SU-DHL-6 (cell line): ENCODE data around the gene OR4K17.
"Not testable (repeated sequence)": the region's sequence is repeated elsewhere in the genome, so short reads cannot be mapped to it uniquely, and the experiment has no call there.

Experiments
- H2AFZ ChIP-seq: fragments of 200-600 bp; sonication (generic); 2 replicates; pipeline ENCODE4 v1.6.1; 2014; ENCODE audit warnings: low read depth, mild to moderate bottlenecking, moderate library complexity, mixed read lengths, antibody characterized with exemption, low read length; ENCODE audit not compliant: severe bottlenecking
- H3F3A ChIP-seq: fragments of 200-600 bp; shearing (Covaris generic); 2 replicates; pipeline ENCODE4 v1.6.0; 2016; ENCODE audit warnings: antibody characterized with exemption, mild to moderate bottlenecking; ENCODE audit not compliant: insufficient read depth
- H3K27ac ChIP-seq: fragments of 200-600 bp; sonication (generic); 2 replicates; pipeline ENCODE4 v1.5.1; 2016; ENCODE audit warnings: low read depth, mild to moderate bottlenecking, low read length, moderate library complexity, mixed read lengths
- H3K27me3 ChIP-seq: fragments of 200-600 bp; sonication (generic), shearing (Covaris generic); 2 replicates; pipeline ENCODE4 v1.6.0; 2014; ENCODE audit warnings: mild to moderate bottlenecking, low read length
- H3K36me3 ChIP-seq: fragments of 200-600 bp; sonication (generic); 2 replicates; pipeline ENCODE4 v1.6.1; 2014; ENCODE audit warnings: mild to moderate bottlenecking, low read length, mixed read lengths
- H3K4me2 ChIP-seq: fragments of 300-600, 200-600 bp; shearing (Covaris generic), sonication (generic); 2 replicates; pipeline ENCODE4 v1.6.0; 2014; ENCODE audit warnings: low read length, low read depth, mild to moderate bottlenecking; ENCODE audit not compliant: poor library complexity, severe bottlenecking
- H3K4me3 ChIP-seq: fragments of 200-600 bp; sonication (generic); 2 replicates; pipeline ENCODE4 v1.5.1; 2014; ENCODE audit warnings: antibody characterized with exemption, low read length, mild to moderate bottlenecking, mixed read lengths; ENCODE audit not compliant: insufficient read depth, poor library complexity, severe bottlenecking
- H3K79me2 ChIP-seq: fragments of 200-600 bp; sonication (generic); 2 replicates; pipeline ENCODE4 v1.6.1; 2014; ENCODE audit warnings: mild to moderate bottlenecking, low read length, moderate library complexity; ENCODE audit not compliant: insufficient read depth
- H3K9ac ChIP-seq: fragments of 200-600 bp; sonication (generic); 2 replicates; pipeline ENCODE4 v1.7.0; 2014; ENCODE audit warnings: mild to moderate bottlenecking, low read length
- H3K9me2 ChIP-seq: fragments of 200-600 bp; sonication (generic); replicated peaks from 2 replicates; pipeline ENCODE4 v1.6.1; 2014; ENCODE audit warnings: low read length; ENCODE audit not compliant: insufficient read depth
- H3K9me3 ChIP-seq: fragments of 200-600 bp; sonication (generic); 2 replicates; pipeline ENCODE4 v1.6.1; 2014; ENCODE audit warnings: low read length, mixed read lengths; ENCODE audit not compliant: insufficient read depth
- H4K20me1 ChIP-seq: fragments of 200-600 bp; sonication (generic); 2 replicates; pipeline ENCODE4 v1.6.1; 2014; ENCODE audit warnings: low read depth, mild to moderate bottlenecking, antibody characterized with exemption, low read length, moderate library complexity, mixed read lengths
- CTCF ChIP-seq: fragments of 200-600 bp; sonication (generic); IDR thresholded peaks from one replicate; pipeline ENCODE4 v1.5.1; 2017; ENCODE audit warnings: antibody characterized with exemption, mild to moderate bottlenecking, low read length, moderate library complexity; ENCODE audit not compliant: insufficient read depth, poor library complexity, severe bottlenecking
- EZH2phosphoT487 ChIP-seq: fragments of 200-600 bp; sonication (generic), shearing (Covaris generic); conservative IDR thresholded peaks from 2 replicates; pipeline ENCODE4 v1.6.1; 2018; ENCODE audit warnings: mild to moderate bottlenecking, antibody characterized with exemption, low read length, moderate library complexity, mixed read lengths

The OR4K17 gene

GRCh38 chr14:20110438-20110837 lies at the start of gene OR4K17:
Gene OR4K17 (plus strand): TSS chr14:20110739. CDS start chr14:20117500, 6,761 bp downstream.
- no peaks in the 10 kb centered on the region for H3K9me3 ChIP-seq
- no peak for TF ChIP-seq CTCF
- no peak for TF ChIP-seq EZH2phosphoT487
- H4K20me1 ChIP-seq: no peaks in the 10 kb centered on the region

GRCh38 chr14:20092050-20092449 lies 18.5 kb upstream of the OR4K17 start:
- H3F3A ChIP-seq: no peaks in the 10 kb centered on the region
- no peak overlapping the region for H3K4me3 ChIP-seq
- no peak for TF ChIP-seq CTCF
- TF ChIP-seq EZH2phosphoT487: no peak
- no peaks in the 10 kb centered on the region for H4K20me1 ChIP-seq
- H3K9me2 ChIP-seq: no peaks in the 10 kb centered on the region
- no peak overlapping the region for H2AFZ ChIP-seq
- no peak overlapping the region for H3K4me2 ChIP-seq
- no peaks in the 10 kb centered on the region for H3K9me3 ChIP-seq
- no peak overlapping the region for H3K27ac ChIP-seq
- H3K36me3 ChIP-seq: no peaks in the 10 kb centered on the region
- no peaks in the 10 kb centered on the region for H3K79me2 ChIP-seq
- H3K9ac ChIP-seq: no peak overlapping the region
- no peaks in the 10 kb centered on the region for H3K27me3 ChIP-seq

More at GRCh38 chr14:20110438-20110837, at the start of gene OR4K17:
- no peak within 1 kb of the TSS for H3K4me3 ChIP-seq
- no peak within 1 kb of the TSS for H3K27ac ChIP-seq
- H3K27me3 ChIP-seq: no peaks in the 10 kb centered on the region
- no peaks in the 10 kb centered on the region for H3K9me2 ChIP-seq
- H3K79me2 ChIP-seq: no peaks in the 10 kb centered on the region
- no peak within 1 kb of the TSS for H3K4me2 ChIP-seq
- H3K9ac ChIP-seq: no peak within 1 kb of the TSS
- H2AFZ ChIP-seq: no peak within 1 kb of the TSS
- H3K36me3 ChIP-seq: no peaks in the 10 kb centered on the region
- no peaks in the 10 kb centered on the region for H3F3A ChIP-seq

GRCh38 chr14:20093442-20093841 lies 17.1 kb upstream of the OR4K17 start:
- H3K79me2 ChIP-seq: no peaks in the 10 kb centered on the region
- no peaks in the 10 kb centered on the region for H4K20me1 ChIP-seq
- no peak overlapping the region for H3K27ac ChIP-seq
- H3K9me2 ChIP-seq: no peaks in the 10 kb centered on the region
- H3K9me3 ChIP-seq: no peaks in the 10 kb centered on the region
- no peak overlapping the region for H3K9ac ChIP-seq
- no peak overlapping the region for H3K4me2 ChIP-seq
- no peak overlapping the region for H2AFZ ChIP-seq
- no peaks in the 10 kb centered on the region for H3K36me3 ChIP-seq
- H3K27me3 ChIP-seq: no peaks in the 10 kb centered on the region
- no peaks in the 10 kb centered on the region for H3F3A ChIP-seq
- H3K4me3 ChIP-seq: no peak overlapping the region
- TF ChIP-seq EZH2phosphoT487 (no peak), CTCF (no peak)

- not testable (repeated sequence) for H3K4me2 ChIP-seq, H3K79me2 ChIP-seq, H2AFZ ChIP-seq, H3K9me2 ChIP-seq, H3K9ac ChIP-seq, H3K9me3 ChIP-seq, H3K27ac ChIP-seq, H3K27me3 ChIP-seq, H3F3A ChIP-seq, H3K4me3 ChIP-seq, H4K20me1 ChIP-seq, H3K36me3 ChIP-seq
Measured at GRCh38 chr14:20098926-20099770, 11.4 kb upstream of the OR4K17 start.
